ENCODE results near the gene ANKZF1.
"Not testable (repeated sequence)": the region's sequence is repeated elsewhere in the genome, so short reads cannot be mapped to it uniquely, and the experiment has no call there.

ANKZF1 gene

DNA sequence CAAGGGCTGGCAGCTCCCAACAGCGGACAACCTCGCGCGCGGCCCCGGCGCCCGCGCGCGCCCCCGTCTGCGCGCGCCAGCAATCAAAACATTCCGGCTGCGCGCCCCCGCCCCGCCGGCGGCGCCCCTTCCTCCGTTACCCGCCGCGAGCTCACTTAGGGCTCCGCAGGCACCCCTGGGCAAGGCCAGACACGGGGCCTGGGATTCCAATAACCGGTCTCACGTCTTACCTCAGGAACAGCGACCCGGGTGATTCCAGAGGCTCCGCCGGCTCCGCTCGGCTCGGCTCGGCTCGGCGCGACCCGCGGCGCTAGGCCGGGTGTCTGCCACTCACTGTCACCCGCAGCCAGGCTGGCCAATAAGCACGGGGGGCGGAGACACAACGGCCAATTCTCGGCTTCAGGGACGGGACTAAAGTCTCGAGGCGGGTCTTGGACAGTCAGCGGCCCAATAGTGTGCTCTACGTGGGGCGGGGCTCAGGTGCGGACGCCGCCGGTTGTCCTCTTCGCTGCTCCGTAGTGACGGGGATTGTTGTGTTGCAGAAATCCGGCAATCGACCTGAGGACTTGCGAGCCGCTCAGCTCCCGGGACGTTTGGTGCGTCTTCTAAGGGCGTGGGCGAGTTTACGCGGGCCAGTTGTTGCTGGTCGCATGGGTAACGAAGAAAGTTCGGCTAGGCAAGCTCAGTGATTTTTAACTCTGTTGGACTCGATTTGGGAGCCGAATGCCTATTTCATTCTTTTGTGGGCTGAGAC lies at the start of gene ANKZF1, which contains the start of gene ATG9A:
ANKZF1 (plus strand) TSS at position 502 of the 754 bp plus-strand sequence. CDS start 452 bp downstream, outside the sequence.
ATG9A (minus strand) TSS at position 332 of the 754 bp plus-strand sequence. CDS start 1,612 bp downstream, outside the sequence.
- FAIRE-seq: peak; percentile 65

DNA sequence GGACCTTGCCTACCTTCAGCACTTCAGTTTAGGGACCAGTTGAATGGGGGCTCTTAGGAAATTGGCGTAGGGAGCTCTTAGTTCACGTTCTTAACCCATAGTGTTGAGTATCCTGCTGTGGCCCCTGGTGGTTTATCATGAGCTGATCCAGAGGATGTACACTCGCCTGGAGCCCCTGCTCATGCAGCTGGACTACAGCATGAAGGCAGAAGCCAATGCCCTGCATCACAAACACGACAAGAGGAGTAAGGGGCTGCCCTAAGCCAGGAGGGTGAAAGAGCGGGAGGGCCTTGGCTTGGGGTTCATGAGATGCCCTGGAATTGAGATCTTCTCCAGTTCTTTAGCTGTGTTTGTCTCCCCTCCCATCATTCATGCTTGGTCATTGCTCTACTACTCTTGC lies 48.6 kb upstream of the ANKZF1 start:
- no peak for FAIRE-seq

DNA sequence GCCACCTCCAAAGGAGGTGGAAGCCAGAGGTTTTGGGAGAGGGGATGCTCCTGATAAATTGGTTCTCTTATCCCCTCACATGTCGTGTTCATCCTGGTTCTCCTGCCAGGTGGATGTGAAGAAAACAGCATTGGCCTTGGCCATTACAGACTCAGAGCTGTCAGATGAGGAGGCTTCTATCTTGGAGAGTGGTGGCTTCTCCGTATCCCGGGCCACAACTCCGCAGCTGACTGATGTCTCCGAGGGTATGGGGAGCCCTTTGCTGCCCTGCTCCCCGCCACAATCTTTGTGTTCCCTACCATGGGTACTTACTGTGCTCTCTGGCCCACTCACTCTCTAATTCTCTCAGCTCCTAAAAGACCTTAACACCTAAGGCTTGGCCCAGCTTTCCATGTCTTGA lies 48.1 kb upstream of the ANKZF1 start:
- FAIRE-seq: no peak

- no peak for FAIRE-seq
Observed at GRCh38 chr2:219182331-219183150, 47.1 kb upstream of the ANKZF1 start.

GRCh38 chr2:219183151-219183772 lies 46.3 kb upstream of the ANKZF1 start:
- no peak for FAIRE-seq

- FAIRE-seq: no peak
Observed at GRCh38 chr2:219184121-219184520, 45.5 kb upstream of the ANKZF1 start.

DNA sequence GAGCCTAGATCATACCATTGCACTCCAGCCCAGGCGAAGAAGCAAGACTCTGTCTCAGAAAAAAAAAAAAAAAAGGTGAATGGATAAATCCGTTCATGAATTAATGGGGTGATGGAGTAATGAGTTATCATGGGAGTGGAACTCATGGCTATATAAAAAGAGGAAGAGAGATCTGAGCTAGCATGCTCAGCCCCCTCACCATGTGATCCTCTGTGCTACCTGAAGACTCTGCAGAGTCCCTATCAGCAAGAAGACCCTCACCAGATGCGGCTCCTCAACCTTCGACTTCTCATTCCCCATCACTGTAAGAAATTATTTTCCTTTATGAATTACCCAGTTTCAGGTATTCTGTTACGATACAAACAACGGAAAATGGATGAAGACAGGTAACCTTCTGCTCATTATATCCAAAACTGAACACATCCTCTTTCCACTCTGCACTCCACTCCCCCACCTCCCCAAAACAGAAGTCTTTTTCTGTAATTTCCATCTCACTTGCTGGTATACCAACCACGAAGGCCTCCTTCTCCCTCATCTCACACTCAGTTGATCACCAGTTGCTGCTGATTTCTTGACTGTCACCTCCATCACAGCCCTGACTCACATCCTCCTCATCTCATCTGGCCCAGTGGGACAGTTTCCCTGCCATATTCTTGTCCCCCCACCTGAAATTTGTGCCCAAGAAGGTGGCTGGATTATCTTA lies 42.7 kb upstream of the ANKZF1 start:
- FAIRE-seq: no peak

DNA sequence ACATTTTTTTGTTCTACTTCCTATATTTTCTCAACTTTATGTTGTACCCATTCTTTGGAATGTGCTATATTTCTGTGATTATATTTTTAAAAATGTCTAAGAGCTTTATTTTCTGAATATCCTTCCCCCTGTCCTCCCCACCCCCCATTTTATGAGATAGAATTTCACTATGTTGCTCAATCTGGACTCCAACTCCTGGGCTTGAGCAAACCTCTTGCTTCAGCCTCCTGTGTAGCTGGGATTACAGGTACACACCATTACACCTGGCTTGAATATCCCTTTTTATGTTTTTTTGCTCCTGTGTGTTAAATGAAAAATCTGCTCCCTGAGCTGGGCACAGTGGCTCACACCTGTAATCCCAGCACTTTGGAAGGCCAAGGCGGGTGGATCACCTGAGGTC lies 32.2 kb upstream of the ANKZF1 start:
- no peak for FAIRE-seq

- FAIRE-seq: no peak
Observed at GRCh38 chr2:219198974-219199373, 30.6 kb upstream of the ANKZF1 start.

GRCh38 chr2:219199470-219200211 lies 30.0 kb upstream of the ANKZF1 start:
- FAIRE-seq: no peak

- FAIRE-seq: not testable (repeated sequence)
Observed at GRCh38 chr2:219200502-219201326, 28.9 kb upstream of the ANKZF1 start.

- FAIRE-seq: not testable (repeated sequence)
Observed at GRCh38 chr2:219201331-219201730, 28.3 kb upstream of the ANKZF1 start.

- FAIRE-seq: no peak
Observed at GRCh38 chr2:219204425-219205164, 25.0 kb upstream of the ANKZF1 start.

DNA sequence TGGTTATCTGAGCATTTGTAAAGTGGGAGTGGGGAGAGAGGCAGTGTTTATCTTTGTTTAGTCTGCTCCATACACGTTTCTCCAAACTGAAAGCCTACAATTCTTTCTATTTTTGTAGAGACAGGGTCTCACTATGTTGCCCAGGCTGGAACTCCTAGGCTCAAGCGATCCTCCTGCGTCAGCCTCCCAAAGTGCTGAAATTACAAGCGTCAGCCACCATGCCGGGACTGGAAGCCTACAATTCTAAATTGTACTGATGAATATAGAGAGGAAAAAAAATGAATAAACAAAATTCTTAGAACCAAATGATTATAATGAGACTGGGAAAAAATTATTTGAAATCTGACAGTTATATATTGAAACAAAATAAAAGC lies 24.5 kb upstream of the ANKZF1 start:
- FAIRE-seq: no peak

GRCh38 chr2:219205981-219206327 lies 23.7 kb upstream of the ANKZF1 start:
- no peak for FAIRE-seq

GRCh38 chr2:219206328-219207133 lies 23.1 kb upstream of the ANKZF1 start, which contains the start of gene ZFAND2B:
Gene ZFAND2B, plus strand, starts transcription at chr2:219206782. Its CDS starts 206 bp downstream, at chr2:219206988.
- FAIRE-seq: no peak

DNA sequence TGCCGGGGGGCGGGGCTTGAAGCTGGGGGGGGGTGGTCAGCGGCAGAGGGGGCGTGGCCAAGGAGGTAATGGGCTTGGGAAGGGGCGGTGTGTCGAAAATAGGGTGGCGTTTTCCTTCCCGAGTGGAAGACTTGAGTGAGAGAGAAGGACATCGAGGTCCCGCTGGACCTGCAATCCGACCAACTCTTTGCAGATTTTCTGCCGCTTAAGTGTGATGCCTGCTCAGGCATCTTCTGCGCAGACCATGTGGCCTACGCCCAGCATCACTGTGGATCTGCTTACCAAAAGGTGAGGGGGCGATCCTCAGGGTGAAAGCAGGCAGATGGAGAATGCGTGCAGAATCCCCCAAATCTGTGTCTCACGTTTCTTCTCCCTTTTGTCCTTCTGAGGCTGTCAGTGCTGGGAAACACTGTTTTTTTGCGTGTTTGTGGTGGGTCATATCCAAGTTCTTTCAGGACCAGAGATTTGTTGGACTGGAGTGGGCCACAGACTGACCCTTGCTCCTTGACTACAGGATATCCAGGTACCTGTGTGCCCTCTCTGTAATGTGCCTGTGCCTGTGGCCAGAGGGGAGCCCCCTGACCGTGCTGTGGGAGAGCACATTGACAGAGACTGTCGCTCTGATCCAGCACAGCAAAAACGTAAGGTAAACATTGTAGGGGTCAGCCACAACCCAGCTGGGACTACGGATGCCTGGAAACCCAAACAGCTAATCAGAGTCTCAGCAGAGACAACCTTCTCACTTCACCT lies 22.3 kb upstream of the ANKZF1 start:
- no peak for FAIRE-seq

- FAIRE-seq: no peak
Observed at GRCh38 chr2:219207884-219208740, 21.5 kb upstream of the ANKZF1 start.
